ENCODE results near the gene C2orf76.

GRCh38 chr2:119365436-119365835, 1.2 kb downstream of the C2orf76 start:
- TF ChIP-seq, protein P1, sequence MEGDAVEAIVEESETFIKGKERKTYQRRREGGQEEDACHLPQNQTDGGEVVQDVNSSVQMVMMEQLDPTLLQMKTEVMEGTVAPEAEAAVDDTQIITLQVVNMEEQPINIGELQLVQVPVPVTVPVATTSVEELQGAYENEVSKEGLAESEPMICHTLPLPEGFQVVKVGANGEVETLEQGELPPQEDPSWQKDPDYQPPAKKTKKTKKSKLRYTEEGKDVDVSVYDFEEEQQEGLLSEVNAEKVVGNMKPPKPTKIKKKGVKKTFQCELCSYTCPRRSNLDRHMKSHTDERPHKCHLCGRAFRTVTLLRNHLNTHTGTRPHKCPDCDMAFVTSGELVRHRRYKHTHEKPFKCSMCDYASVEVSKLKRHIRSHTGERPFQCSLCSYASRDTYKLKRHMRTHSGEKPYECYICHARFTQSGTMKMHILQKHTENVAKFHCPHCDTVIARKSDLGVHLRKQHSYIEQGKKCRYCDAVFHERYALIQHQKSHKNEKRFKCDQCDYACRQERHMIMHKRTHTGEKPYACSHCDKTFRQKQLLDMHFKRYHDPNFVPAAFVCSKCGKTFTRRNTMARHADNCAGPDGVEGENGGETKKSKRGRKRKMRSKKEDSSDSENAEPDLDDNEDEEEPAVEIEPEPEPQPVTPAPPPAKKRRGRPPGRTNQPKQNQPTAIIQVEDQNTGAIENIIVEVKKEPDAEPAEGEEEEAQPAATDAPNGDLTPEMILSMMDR (IDR thresholded peaks at IDR 0.05), result no peak
- TF ChIP-seq POLR2A (IDR thresholded peaks at IDR 0.05), result no peak

Data from uterus (tissue), 2 donors.